IPS DF 6.9 (cell line): ENCODE data around the gene MRC2.
A peak's percentile ranks its signal among the peaks of the same experiment; 100 is the strongest.

ENCODE experiments used
- DNase-seq: peaks from one replicate; pipeline ENCODE4 v3.0.0-alpha.2; 2013; ENCODE audit warnings: low read depth, low spot score
- H3K27ac ChIP-seq: one replicate; pipeline ENCODE4 v1.5.1; 2013; ENCODE audit warnings: low read length, control low read depth
- H3K27me3 ChIP-seq: 2 replicates; pipeline ENCODE4 v1.6.1; 2013; ENCODE audit warnings: mild to moderate bottlenecking, low read length; ENCODE audit not compliant: control insufficient read depth, insufficient read depth
- H3K36me3 ChIP-seq: 2 replicates; pipeline ENCODE4 v1.6.1; 2013; ENCODE audit warnings: low read length; ENCODE audit not compliant: control insufficient read depth, insufficient read depth
- H3K4me1 ChIP-seq: 2 replicates; pipeline ENCODE4 v1.6.1; 2013; ENCODE audit warnings: low read length; ENCODE audit not compliant: control insufficient read depth, insufficient read depth
- H3K4me3 ChIP-seq: 2 replicates; pipeline ENCODE4 v1.5.1; 2013; ENCODE audit warnings: mild to moderate bottlenecking, low read length
- H3K9me3 ChIP-seq: 2 replicates; pipeline ENCODE4 v1.6.1; 2013; ENCODE audit warnings: low read length, inconsistent platforms; ENCODE audit not compliant: control insufficient read depth, insufficient read depth
- WGBS: extraction: QIAGEN DNeasy Blood & Tissue Kit; methylation state at CpG from one replicate; pipeline ENCODE4 v1.1.7; 2013; ENCODE audit warnings: mixed read lengths, missing lambda C conversion rate; ENCODE audit not compliant: insufficient read length, insufficient coverage; 5-methylcytosine and 5-hydroxymethylcytosine counted together

Gene MRC2

DNA sequence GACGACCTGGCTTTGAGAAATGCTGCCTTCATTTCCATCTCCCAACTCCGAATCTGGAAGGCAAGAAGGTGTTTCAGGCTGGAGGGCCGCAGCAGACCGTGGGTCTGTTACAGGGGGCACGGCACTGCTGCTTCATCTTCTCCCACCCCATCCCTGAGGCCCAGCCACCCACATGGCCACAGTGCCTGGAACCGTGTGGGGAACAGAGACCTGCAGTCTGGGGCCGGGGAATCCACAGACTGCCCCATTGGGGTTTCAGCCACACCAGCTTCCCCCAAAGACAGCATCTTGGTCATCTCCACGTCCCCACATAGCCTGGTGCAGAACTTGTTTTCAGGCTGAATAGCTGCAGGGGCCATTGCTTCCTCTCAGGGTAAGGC, 74.2 kb downstream of the MRC2 start:
- Histone ChIP-seq H3K4me3 (no peak overlapping the region), H3K4me1 (peaks cover 7% of the 10 kb centered on the region), H3K9me3 (no peaks in the 10 kb centered on the region), H3K27me3 (no peaks in the 10 kb centered on the region), H3K27ac (no peak overlapping the region), H3K36me3 (no peaks in the 10 kb centered on the region)
- DNase-seq, result no peak
- WGBS, result no CpG with 5 or more reads among the region's 8 CpGs

DNA sequence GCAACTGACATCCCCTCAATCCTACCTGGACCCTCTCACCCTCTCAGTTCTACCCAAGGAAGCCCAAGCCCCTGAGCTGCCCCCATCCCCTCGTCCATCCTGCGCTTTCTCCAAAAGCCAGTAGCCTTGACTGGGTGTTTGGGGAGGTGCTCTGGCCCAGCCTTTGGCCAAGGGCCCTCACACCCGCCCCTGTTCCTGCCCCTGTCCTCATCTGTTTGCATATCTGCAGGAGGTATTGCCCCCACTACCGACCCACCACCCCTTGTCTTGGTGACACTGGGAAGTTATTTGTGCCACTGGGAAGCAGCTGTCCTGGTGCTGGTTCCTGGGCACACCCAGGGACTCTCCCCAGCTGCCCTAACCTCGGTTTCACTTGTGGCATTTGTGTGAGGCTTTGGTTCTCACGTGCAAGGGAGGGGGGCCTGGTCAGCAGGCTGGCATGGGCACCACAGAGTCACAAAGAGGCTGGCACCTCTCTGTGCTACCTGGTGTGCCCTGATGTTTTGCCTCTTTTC, 75.3 kb downstream of the MRC2 start:
- WGBS, result no CpG with 5 or more reads among the region's 6 CpGs
- no peak overlapping the region for H3K27ac ChIP-seq

GRCh38 chr17:62703261-62703775, 75.8 kb downstream of the MRC2 start:
- DNase-seq, result no peak
- Histone ChIP-seq H3K27ac (no peak overlapping the region), H3K9me3 (no peaks in the 10 kb centered on the region), H3K36me3 (no peaks in the 10 kb centered on the region), H3K4me3 (peak overlapping the region; percentile 56; the same call in 1 of the 2 replicates), H3K27me3 (no peaks in the 10 kb centered on the region), H3K4me1 (peaks cover 8% of the 10 kb centered on the region)
- no CpG with 5 or more reads among the region's 16 CpGs for WGBS

More for the DNA sequence above, 75.3 kb downstream of the MRC2 start:
- H3K27me3 ChIP-seq, result no peaks in the 10 kb centered on the region
- H3K36me3 ChIP-seq, result no peaks in the 10 kb centered on the region
- no peak for DNase-seq
- H3K4me3 ChIP-seq, result no peak overlapping the region
- no peaks in the 10 kb centered on the region for H3K9me3 ChIP-seq
- peaks cover 8% of the 10 kb centered on the region for H3K4me1 ChIP-seq

- DNase-seq, result no peak
- WGBS, result no CpG with 5 or more reads among the region's 80 CpGs
- peak overlapping the region; percentile 56; the same call in 1 of the 2 replicates for H3K4me3 ChIP-seq
- no peaks in the 10 kb centered on the region for H3K9me3 ChIP-seq
- H3K27me3 ChIP-seq, result no peaks in the 10 kb centered on the region
- H3K27ac ChIP-seq, result no peak overlapping the region
- no peaks in the 10 kb centered on the region for H3K36me3 ChIP-seq
- H3K4me1 ChIP-seq, result peaks cover 8% of the 10 kb centered on the region
Measured at GRCh38 chr17:62703776-62704380, 76.4 kb downstream of the MRC2 start.

DNA sequence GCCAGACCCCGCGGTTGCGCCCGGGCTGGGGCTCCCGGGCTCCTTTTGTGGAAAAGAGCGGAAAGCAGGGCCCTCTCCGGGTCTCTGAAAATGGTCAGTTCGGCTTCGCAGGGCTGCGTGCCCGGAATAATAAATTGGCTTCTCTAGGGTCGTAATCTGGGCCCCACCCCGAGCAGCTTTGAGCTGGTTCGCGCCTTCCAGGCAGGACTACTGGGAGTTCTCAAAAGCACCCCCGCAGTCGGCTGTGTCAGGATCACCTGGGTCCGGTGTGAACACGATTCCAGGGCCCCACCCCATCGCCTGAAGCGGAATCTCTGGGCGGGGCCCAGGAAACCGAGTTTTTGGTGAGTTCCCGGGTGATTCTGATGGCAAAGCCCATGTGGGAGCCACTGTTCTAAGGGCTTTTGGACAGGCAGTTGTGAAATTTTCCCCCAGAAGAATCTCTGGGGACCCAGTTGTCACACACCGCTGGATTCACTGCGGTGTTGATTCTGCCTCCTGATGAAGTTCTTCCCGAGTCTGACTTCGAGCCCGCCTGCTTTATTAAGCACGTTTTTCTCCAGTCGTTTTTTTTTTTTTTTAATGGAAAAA, 77.0 kb downstream of the MRC2 start:
- Histone ChIP-seq H3K36me3 (no peaks in the 10 kb centered on the region), H3K9me3 (no peaks in the 10 kb centered on the region), H3K4me1 (peaks cover 8% of the 10 kb centered on the region), H3K4me3 (peak overlapping the region; percentile 56; the same call in 1 of the 2 replicates), H3K27ac (no peak overlapping the region), H3K27me3 (no peaks in the 10 kb centered on the region)
- no peak for DNase-seq
- WGBS, result no CpG with 5 or more reads among the region's 31 CpGs

- no peaks in the 10 kb centered on the region for H3K36me3 ChIP-seq
- peaks cover 8% of the 10 kb centered on the region for H3K4me1 ChIP-seq
- H3K27ac ChIP-seq, result no peak overlapping the region
- H3K27me3 ChIP-seq, result no peaks in the 10 kb centered on the region
- DNase-seq, result no peak
- no peak overlapping the region; the same call in 1 of the 2 replicates for H3K4me3 ChIP-seq
- no peaks in the 10 kb centered on the region for H3K9me3 ChIP-seq
- WGBS, result no CpG with 5 or more reads among the region's 11 CpGs
Measured at GRCh38 chr17:62705156-62705777, 77.8 kb downstream of the MRC2 start.

DNA sequence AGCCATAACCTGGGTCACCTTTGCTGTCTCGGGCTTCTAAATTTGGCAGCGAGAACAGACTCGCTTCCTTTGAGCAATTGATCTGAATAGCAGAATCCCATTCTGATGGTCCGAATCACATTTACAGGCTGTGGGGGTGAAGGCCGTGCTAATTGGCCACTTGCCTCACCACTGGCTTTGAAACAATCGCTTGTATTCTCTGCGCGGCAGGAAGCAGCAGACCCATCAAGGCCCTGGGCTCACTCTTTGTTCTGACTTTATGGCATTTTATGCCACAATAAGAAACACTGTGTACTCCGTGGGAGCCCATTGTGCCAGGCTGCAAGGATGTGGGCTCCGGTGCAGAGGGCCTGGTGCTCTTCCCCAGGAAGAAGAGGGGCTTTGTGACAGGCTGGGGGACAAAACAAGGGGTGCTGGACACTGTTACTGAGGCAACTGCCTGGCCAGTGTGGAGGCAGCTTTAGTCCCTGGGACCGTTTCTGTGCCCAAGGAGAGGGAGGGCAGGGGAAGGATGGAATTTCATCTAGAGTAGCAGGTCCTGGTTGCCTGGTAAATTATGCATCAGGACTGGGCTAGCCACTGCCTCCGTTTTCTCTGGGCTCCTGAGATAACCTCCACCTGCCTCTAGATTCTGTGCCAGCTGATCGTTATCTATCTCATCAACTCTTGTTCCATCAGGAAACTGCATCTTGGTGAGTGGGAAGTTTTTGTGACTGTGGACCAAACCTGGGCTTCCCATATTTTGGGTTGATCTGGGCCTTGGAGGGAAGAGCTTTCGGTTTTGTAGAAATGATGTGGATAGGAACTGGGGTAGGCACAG, 78.5 kb downstream of the MRC2 start:
- Histone ChIP-seq H3K36me3 (no peaks in the 10 kb centered on the region), H3K27me3 (no peaks in the 10 kb centered on the region), H3K27ac (no peak overlapping the region), H3K9me3 (no peaks in the 10 kb centered on the region), H3K4me3 (no peak overlapping the region; the same call in 1 of the 2 replicates), H3K4me1 (peaks cover 8% of the 10 kb centered on the region)
- WGBS, result no CpG with 5 or more reads among the region's 14 CpGs
- DNase-seq, result peak; percentile 58

- Histone ChIP-seq H3K27ac (no peak overlapping the region), H3K36me3 (no peaks in the 10 kb centered on the region), H3K4me1 (peaks cover 8% of the 10 kb centered on the region), H3K27me3 (no peaks in the 10 kb centered on the region), H3K4me3 (no peak overlapping the region), H3K9me3 (no peaks in the 10 kb centered on the region)
- no peak for DNase-seq
- WGBS, result no CpG with 5 or more reads among the region's 20 CpGs
Measured at GRCh38 chr17:62706598-62707424, 79.3 kb downstream of the MRC2 start.

- H3K36me3 ChIP-seq, result no peaks in the 10 kb centered on the region
- peaks cover 8% of the 10 kb centered on the region for H3K4me1 ChIP-seq
- H3K4me3 ChIP-seq, result no peak overlapping the region
- WGBS, result no CpG with 5 or more reads among the region's 9 CpGs
- DNase-seq, result no peak
- H3K27me3 ChIP-seq, result no peaks in the 10 kb centered on the region
- no peaks in the 10 kb centered on the region for H3K9me3 ChIP-seq
- H3K27ac ChIP-seq, result no peak overlapping the region
Measured at GRCh38 chr17:62707425-62707739, 79.9 kb downstream of the MRC2 start.
